GM23338 (cell line): ENCODE results near the gene TYMP. TPM values are rescaled to one million over a fixed set of nuclear protein-coding genes. Genes with fewer than 3 reads are reported as not detected.

ENCODE experiments used
- ATAC-seq: fragments of 200-7000 bp; cut with Tn5 transposase; 3 replicates; pipeline ENCODE4 v1.9.1; 2020
- DNase-seq: peaks from one replicate; pipeline ENCODE4 v3.0.0-alpha.2; 2015; ENCODE audit warnings: low spot score
- H2AFZ ChIP-seq: fragments of 200-600 bp; sonication (generic); 2 replicates; pipeline ENCODE4 v1.8.0; 2016; ENCODE audit warnings: antibody characterized with exemption, mild to moderate bottlenecking, moderate library complexity
- H3F3A ChIP-seq: fragments of 200-600 bp; sonication (generic); replicated peaks from 2 replicates; pipeline ENCODE4 v1.8.0; 2017; ENCODE audit warnings: antibody characterized with exemption, mixed run types, low read depth
- H3K27ac ChIP-seq: fragments of 200-600 bp; sonication (generic); 2 replicates; pipeline ENCODE4 v1.6.1; 2016; ENCODE audit warnings: low read depth
- H3K27me3 ChIP-seq: fragments of 200-600 bp; sonication (generic); 2 replicates; pipeline ENCODE4 v1.8.0; 2016; ENCODE audit warnings: mild to moderate bottlenecking, mixed run types, moderate library complexity; ENCODE audit not compliant: insufficient read depth
- H3K36me3 ChIP-seq: fragments of 200-600 bp; sonication (generic); 2 replicates; pipeline ENCODE4 v1.8.0; 2016; ENCODE audit warnings: mild to moderate bottlenecking; ENCODE audit not compliant: insufficient read depth
- H3K4me1 ChIP-seq: fragments of 200-600 bp; sonication (generic); 2 replicates; pipeline ENCODE4 v1.8.0; 2016; ENCODE audit warnings: mild to moderate bottlenecking, moderate library complexity; ENCODE audit not compliant: insufficient read depth
- H3K4me2 ChIP-seq: fragments of 200-600 bp; sonication (generic); 2 replicates; pipeline ENCODE4 v1.7.1; 2017; ENCODE audit warnings: mixed run types
- H3K4me3 ChIP-seq: fragments of 200-600 bp; sonication (generic); 2 replicates; pipeline ENCODE4 v1.6.1; 2016; ENCODE audit warnings: mixed run types
- H3K79me2 ChIP-seq: fragments of 200-600 bp; sonication (generic); replicated peaks from 2 replicates; pipeline ENCODE4 v1.8.0; 2017; ENCODE audit warnings: mild to moderate bottlenecking; ENCODE audit not compliant: insufficient read depth
- H3K9me2 ChIP-seq: fragments of 200-600 bp; sonication (generic); 2 replicates; pipeline ENCODE4 v1.8.0; 2017; ENCODE audit not compliant: insufficient read depth
- H4K20me1 ChIP-seq: fragments of 200-600 bp; sonication (generic); replicated peaks from 2 replicates; pipeline ENCODE4 v1.8.0; 2017; ENCODE audit warnings: mild to moderate bottlenecking; ENCODE audit not compliant: insufficient read depth
- H3K27ac Mint-ChIP-seq: 2 replicates; pipeline ENCODE4 v1.8.0; 2020; ENCODE audit warnings: inconsistent platforms, mild to moderate bottlenecking, moderate library complexity, mixed read lengths
- H3K27me3 Mint-ChIP-seq: 3 replicates; pipeline ENCODE4 v1.8.0; 2022; ENCODE audit warnings: low read depth, mild to moderate bottlenecking, moderate library complexity, mixed read lengths, inconsistent platforms; ENCODE audit not compliant: insufficient read depth, poor library complexity
- H3K36me3 Mint-ChIP-seq: 3 replicates; pipeline ENCODE4 v1.8.0; 2021; ENCODE audit warnings: low read depth, mild to moderate bottlenecking, inconsistent platforms, moderate library complexity, mixed read lengths
- H3K4me1 Mint-ChIP-seq: 3 replicates; pipeline ENCODE4 v1.8.0; 2020; ENCODE audit warnings: mild to moderate bottlenecking, inconsistent platforms, mixed read lengths
- H3K4me3 Mint-ChIP-seq: 3 replicates; pipeline ENCODE4 v1.8.0; 2021; ENCODE audit warnings: moderate library complexity, mild to moderate bottlenecking, inconsistent platforms, mixed read lengths
- H3K9me3 Mint-ChIP-seq: 3 replicates; pipeline ENCODE4 v1.8.0; 2020; ENCODE audit warnings: moderate library complexity, mild to moderate bottlenecking, inconsistent platforms, mixed read lengths
- CREB1 ChIP-seq: fragments of 250-450 bp; sonication (Bioruptor Pico); IDR thresholded peaks from 2 replicates; pipeline ENCODE4 v1.5.0; 2020; ENCODE audit warnings: low read depth, mild to moderate bottlenecking, moderate library complexity
- EZH2 ChIP-seq: fragments of 200-600 bp; sonication (generic); IDR thresholded peaks from one replicate; pipeline ENCODE4 v1.8.0; 2017; ENCODE audit warnings: antibody characterized with exemption, mild to moderate bottlenecking, low read depth; ENCODE audit not compliant: unreplicated experiment
- EZH2phosphoT487 ChIP-seq: fragments of 200-600 bp; sonication (generic); IDR thresholded peaks from one replicate; pipeline ENCODE4 v1.8.1; 2018; ENCODE audit warnings: antibody characterized with exemption; ENCODE audit not compliant: unreplicated experiment
- JUNB ChIP-seq: IDR thresholded peaks from one replicate; pipeline ENCODE4 v1.6.1; 2016; ENCODE audit warnings: antibody characterized with exemption; ENCODE audit not compliant: unreplicated experiment
- NANOG ChIP-seq: IDR thresholded peaks from 2 replicates; pipeline ENCODE4 v1.6.1; 2016; ENCODE audit warnings: antibody characterized with exemption, borderline replicate concordance
- POLR2AphosphoS5 ChIP-seq: IDR thresholded peaks from 2 replicates; pipeline ENCODE4 v1.6.1; 2016; ENCODE audit warnings: antibody characterized with exemption, low read depth
- STAT1 ChIP-seq: IDR thresholded peaks from one replicate; pipeline ENCODE4 v1.6.1; 2016; ENCODE audit warnings: antibody characterized with exemption; ENCODE audit not compliant: unreplicated experiment
- ZNF114 ChIP-seq: fragments of 250-450 bp; sonication (Bioruptor Pico); IDR thresholded peaks from 2 replicates; pipeline ENCODE4 v1.5.0; 2020; ENCODE audit warnings: mild to moderate bottlenecking, moderate library complexity
- ZNF331 ChIP-seq: fragments of 250-450 bp; sonication (Bioruptor Pico); IDR thresholded peaks from 2 replicates; pipeline ENCODE4 v1.5.0; 2020; ENCODE audit warnings: low read depth, mild to moderate bottlenecking, moderate library complexity
- polyA plus RNA-seq: library from polyadenylated mRNA; unstranded; fragments of >200 nt; fragmentation: Nextera tagmentation; extraction: Ambion mirVana; gene quantifications from 2 replicates; pipeline ENCODE4 v1.2.1, GENCODE V29; 2016
- total RNA-seq: library from RNA; depleted of rRNA; stranded (reverse); fragments of >200 nt; shearing (Covaris generic); gene quantifications from 2 replicates; pipeline ENCODE4 v1.2.3, GENCODE V29; 2014
- TF ChIP-seq, protein P1 (sequence below), 2 experiments: fragments of 200-600 bp in 1 of 2; sonication (generic) in 1 of 2; conservative IDR thresholded peaks; 2 replicates each; pipeline versions ENCODE4 v1.5.1 to v1.6.1; 2016 to 2017; ENCODE audit warnings: antibody characterized with exemption in 2 of 2, low read depth in 2 of 2, mild to moderate bottlenecking in 2 of 2, moderate library complexity in 1 of 2
- TF ChIP-seq, protein P2 (sequence below): fragments of 250-450 bp; sonication (Bioruptor Pico); IDR thresholded peaks from 2 replicates; pipeline ENCODE4 v1.5.0; 2020; ENCODE audit warnings: mild to moderate bottlenecking, moderate library complexity
- TF ChIP-seq, protein P3 (sequence below): IDR thresholded peaks from 2 replicates; pipeline ENCODE4 v1.6.1; 2016; ENCODE audit warnings: antibody characterized with exemption
- TF ChIP-seq, protein P4 (sequence below): IDR thresholded peaks from one replicate; pipeline ENCODE4 v1.6.1; 2018; ENCODE audit warnings: antibody characterized with exemption; ENCODE audit not compliant: unreplicated experiment

TYMP gene
- total and polyA plus RNA-seq, 2 experiments from 2014 or later, result 0.28 to 1.8 TPM

DNA sequence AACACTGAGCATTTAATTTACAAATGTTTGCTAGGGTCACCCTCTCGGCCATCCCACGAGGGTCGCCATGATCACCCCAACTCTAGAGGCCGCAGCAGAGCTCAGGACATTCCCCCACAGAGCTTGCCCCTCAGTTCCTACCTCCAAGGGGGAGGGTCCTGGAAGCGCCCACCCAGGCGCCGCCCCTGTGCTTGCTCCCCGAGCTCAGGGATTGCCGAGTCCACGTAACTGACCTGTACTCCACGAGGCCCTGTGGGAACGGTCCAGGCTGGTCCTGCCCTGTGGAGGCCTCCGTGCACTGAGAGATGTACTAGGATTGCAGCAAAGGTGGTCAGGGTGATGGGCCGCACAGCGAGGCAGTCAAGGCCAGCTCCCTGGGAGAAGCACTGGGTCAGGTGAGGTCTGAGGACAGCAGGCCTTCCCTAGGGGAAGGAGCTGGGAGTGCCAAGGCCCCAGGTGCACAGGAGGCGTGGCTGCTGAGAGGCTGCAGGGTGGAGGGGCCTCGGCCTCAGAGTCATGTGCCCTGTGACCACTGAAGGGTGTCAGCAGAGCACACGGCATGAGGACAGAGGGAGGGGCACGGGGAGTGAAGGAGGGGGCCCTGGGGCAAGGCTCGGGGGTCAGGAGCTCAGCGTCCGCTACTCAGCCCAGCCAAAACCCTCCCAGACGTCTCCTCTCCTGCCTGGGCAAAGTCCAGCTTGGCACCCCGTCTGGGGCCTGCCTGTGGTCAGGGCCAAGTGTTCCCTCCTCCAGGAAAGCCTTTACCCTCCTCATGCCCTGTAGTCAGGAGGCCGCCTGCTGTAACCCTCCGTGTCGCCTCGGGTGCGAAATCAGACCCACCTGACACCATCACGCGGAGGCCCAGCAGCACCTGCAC lies 45.6 kb downstream of the TYMP start:
- H3F3A ChIP-seq, result no peaks in the 10 kb centered on the region
- no peaks in the 10 kb centered on the region for H3K9me2 ChIP-seq
- Mint-ChIP-seq H3K9me3 (no peaks in the 10 kb centered on the region), H3K4me1 (peaks cover 3% of the 10 kb centered on the region; the same call in 1 of the 3 replicates), H3K27me3 (peaks cover 22% of the 10 kb centered on the region), H3K27ac (no peak overlapping the region), H3K36me3 (0 out of 3 replicates have a peak, but pooled peaks cover 3% of the 10 kb centered on the region), H3K4me3 (no peak overlapping the region)
- no peak overlapping the region for H3K4me2 ChIP-seq
- H3K79me2 ChIP-seq, result no peaks in the 10 kb centered on the region
- DNase-seq (no peak), ATAC-seq (no peak)
- no peaks in the 10 kb centered on the region for H4K20me1 ChIP-seq
- no peak overlapping the region for H3K27ac ChIP-seq
- H3K4me1 ChIP-seq, result no peaks in the 10 kb centered on the region
- no peak for TF ChIP-seq EZH2
- TF ChIP-seq ZNF331 (CRISPR knock-in tag), result no peak
- TF ChIP-seq, protein P1, sequence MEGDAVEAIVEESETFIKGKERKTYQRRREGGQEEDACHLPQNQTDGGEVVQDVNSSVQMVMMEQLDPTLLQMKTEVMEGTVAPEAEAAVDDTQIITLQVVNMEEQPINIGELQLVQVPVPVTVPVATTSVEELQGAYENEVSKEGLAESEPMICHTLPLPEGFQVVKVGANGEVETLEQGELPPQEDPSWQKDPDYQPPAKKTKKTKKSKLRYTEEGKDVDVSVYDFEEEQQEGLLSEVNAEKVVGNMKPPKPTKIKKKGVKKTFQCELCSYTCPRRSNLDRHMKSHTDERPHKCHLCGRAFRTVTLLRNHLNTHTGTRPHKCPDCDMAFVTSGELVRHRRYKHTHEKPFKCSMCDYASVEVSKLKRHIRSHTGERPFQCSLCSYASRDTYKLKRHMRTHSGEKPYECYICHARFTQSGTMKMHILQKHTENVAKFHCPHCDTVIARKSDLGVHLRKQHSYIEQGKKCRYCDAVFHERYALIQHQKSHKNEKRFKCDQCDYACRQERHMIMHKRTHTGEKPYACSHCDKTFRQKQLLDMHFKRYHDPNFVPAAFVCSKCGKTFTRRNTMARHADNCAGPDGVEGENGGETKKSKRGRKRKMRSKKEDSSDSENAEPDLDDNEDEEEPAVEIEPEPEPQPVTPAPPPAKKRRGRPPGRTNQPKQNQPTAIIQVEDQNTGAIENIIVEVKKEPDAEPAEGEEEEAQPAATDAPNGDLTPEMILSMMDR (conservative IDR thresholded peaks at IDR 0.05; ENCODE audit: low read depth in 2 of 2), result no peak
- no peak for TF ChIP-seq JUNB
- TF ChIP-seq, protein P2, sequence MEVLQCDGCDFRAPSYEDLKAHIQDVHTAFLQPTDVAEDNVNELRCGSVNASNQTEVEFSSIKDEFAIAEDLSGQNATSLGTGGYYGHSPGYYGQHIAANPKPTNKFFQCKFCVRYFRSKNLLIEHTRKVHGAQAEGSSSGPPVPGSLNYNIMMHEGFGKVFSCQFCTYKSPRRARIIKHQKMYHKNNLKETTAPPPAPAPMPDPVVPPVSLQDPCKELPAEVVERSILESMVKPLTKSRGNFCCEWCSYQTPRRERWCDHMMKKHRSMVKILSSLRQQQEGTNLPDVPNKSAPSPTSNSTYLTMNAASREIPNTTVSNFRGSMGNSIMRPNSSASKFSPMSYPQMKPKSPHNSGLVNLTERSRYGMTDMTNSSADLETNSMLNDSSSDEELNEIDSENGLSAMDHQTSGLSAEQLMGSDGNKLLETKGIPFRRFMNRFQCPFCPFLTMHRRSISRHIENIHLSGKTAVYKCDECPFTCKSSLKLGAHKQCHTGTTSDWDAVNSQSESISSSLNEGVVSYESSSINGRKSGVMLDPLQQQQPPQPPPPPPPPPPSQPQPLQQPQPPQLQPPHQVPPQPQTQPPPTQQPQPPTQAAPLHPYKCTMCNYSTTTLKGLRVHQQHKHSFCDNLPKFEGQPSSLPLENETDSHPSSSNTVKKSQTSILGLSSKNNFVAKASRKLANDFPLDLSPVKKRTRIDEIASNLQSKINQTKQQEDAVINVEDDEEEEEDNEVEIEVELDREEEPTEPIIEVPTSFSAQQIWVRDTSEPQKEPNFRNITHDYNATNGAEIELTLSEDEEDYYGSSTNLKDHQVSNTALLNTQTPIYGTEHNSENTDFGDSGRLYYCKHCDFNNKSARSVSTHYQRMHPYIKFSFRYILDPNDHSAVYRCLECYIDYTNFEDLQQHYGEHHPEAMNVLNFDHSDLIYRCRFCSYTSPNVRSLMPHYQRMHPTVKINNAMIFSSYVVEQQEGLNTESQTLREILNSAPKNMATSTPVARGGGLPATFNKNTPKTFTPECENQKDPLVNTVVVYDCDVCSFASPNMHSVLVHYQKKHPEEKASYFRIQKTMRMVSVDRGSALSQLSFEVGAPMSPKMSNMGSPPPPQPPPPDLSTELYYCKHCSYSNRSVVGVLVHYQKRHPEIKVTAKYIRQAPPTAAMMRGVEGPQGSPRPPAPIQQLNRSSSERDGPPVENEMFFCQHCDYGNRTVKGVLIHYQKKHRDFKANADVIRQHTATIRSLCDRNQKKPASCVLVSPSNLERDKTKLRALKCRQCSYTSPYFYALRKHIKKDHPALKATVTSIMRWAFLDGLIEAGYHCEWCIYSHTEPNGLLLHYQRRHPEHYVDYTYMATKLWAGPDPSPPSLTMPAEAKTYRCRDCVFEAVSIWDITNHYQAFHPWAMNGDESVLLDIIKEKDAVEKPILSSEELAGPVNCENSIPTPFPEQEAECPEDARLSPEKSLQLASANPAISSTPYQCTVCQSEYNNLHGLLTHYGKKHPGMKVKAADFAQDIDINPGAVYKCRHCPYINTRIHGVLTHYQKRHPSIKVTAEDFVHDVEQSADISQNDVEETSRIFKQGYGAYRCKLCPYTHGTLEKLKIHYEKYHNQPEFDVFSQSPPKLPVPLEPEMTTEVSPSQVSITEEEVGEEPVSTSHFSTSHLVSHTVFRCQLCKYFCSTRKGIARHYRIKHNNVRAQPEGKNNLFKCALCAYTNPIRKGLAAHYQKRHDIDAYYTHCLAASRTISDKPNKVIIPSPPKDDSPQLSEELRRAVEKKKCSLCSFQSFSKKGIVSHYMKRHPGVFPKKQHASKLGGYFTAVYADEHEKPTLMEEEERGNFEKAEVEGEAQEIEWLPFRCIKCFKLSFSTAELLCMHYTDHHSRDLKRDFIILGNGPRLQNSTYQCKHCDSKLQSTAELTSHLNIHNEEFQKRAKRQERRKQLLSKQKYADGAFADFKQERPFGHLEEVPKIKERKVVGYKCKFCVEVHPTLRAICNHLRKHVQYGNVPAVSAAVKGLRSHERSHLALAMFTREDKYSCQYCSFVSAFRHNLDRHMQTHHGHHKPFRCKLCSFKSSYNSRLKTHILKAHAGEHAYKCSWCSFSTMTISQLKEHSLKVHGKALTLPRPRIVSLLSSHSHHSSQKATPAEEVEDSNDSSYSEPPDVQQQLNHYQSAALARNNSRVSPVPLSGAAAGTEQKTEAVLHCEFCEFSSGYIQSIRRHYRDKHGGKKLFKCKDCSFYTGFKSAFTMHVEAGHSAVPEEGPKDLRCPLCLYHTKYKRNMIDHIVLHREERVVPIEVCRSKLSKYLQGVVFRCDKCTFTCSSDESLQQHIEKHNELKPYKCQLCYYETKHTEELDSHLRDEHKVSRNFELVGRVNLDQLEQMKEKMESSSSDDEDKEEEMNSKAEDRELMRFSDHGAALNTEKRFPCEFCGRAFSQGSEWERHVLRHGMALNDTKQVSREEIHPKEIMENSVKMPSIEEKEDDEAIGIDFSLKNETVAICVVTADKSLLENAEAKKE (CRISPR knock-in tag), result no peak
- TF ChIP-seq, protein P3, sequence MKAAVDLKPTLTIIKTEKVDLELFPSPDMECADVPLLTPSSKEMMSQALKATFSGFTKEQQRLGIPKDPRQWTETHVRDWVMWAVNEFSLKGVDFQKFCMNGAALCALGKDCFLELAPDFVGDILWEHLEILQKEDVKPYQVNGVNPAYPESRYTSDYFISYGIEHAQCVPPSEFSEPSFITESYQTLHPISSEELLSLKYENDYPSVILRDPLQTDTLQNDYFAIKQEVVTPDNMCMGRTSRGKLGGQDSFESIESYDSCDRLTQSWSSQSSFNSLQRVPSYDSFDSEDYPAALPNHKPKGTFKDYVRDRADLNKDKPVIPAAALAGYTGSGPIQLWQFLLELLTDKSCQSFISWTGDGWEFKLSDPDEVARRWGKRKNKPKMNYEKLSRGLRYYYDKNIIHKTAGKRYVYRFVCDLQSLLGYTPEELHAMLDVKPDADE, result no peak
- TF ChIP-seq NANOG, result no peak
- no peak; the same call in 1 of the 2 replicates for TF ChIP-seq POLR2AphosphoS5
- TF ChIP-seq STAT1, result no peak
- no peak for TF ChIP-seq CREB1 (CRISPR knock-in tag)
- TF ChIP-seq EZH2phosphoT487, result no peak
- TF ChIP-seq ZNF114 (CRISPR knock-in tag), result no peak
- TF ChIP-seq, protein P4, sequence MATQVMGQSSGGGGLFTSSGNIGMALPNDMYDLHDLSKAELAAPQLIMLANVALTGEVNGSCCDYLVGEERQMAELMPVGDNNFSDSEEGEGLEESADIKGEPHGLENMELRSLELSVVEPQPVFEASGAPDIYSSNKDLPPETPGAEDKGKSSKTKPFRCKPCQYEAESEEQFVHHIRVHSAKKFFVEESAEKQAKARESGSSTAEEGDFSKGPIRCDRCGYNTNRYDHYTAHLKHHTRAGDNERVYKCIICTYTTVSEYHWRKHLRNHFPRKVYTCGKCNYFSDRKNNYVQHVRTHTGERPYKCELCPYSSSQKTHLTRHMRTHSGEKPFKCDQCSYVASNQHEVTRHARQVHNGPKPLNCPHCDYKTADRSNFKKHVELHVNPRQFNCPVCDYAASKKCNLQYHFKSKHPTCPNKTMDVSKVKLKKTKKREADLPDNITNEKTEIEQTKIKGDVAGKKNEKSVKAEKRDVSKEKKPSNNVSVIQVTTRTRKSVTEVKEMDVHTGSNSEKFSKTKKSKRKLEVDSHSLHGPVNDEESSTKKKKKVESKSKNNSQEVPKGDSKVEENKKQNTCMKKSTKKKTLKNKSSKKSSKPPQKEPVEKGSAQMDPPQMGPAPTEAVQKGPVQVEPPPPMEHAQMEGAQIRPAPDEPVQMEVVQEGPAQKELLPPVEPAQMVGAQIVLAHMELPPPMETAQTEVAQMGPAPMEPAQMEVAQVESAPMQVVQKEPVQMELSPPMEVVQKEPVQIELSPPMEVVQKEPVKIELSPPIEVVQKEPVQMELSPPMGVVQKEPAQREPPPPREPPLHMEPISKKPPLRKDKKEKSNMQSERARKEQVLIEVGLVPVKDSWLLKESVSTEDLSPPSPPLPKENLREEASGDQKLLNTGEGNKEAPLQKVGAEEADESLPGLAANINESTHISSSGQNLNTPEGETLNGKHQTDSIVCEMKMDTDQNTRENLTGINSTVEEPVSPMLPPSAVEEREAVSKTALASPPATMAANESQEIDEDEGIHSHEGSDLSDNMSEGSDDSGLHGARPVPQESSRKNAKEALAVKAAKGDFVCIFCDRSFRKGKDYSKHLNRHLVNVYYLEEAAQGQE, result no peak
- no peaks in the 10 kb centered on the region for H3K36me3 ChIP-seq
- H2AFZ ChIP-seq, result no peak overlapping the region
- no peak overlapping the region for H3K4me3 ChIP-seq
- H3K27me3 ChIP-seq, result peaks cover 19% of the 10 kb centered on the region
